GM21423 (cell line): ENCODE data around the gene RUNX2.

Experiments used
- ATAC-seq: cut with Tn5 transposase; IDR thresholded peaks from one replicate; pipeline ENCODE4 v1.9.1; 2021; ENCODE audit warnings: mild to moderate bottlenecking, moderate library complexity; ENCODE audit not compliant: unreplicated experiment

RUNX2 gene

DNA sequence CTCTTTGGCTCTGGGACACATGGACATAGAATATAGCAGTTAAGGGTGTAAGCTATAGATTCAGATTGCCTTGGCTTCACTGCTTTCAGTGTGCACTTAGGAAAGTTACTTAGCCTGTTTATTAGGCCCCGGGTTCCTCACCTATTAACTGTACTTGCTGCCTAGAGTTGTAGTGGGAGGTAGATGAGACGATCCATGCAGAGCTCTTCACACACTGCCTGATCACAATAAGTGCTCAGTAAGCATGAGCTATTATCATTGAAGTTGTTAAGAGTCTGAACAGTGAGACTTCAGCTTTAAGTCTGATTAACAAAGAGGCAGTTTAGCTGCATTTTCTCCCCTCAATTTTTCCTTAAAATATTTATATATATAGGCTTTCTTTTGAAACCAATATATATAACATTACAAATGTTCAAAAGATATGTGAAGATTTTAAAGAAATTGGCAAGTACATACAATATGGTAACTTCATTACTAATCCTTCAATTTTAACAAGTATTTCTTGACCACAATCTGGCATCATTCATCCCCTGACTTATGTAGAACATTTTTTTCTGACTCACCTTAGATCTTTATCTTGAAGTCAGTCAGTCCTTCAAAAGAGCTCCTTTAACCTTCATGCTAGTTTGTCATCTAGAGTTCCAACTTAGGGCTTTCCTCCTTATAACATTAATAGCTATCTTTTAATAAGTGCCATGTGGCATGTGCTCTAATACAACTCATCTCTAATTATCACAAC is 70.1 kb downstream of the RUNX2 start:
- no peak for ATAC-seq

DNA sequence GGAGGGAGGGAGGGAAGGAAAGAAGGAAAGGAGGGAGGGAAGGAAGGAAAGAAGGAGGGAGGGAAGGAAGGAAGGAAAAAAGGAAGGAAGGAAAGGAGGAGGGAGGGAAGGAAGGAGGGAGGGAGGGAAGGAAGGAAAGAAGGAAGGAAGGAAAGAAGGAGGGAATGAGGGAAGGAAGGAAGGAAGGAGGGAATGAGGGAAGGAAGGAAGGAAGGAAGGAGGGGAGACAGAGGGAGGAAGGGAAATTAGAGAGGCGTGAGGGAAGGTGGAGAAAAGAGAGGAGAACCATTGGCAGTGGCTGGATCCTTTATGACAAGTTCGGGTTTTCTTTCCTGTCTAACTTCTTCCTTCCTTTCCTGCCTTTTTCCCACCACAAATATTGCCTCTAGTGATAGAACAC is 71.9 kb downstream of the RUNX2 start:
- ATAC-seq: no peak

DNA sequence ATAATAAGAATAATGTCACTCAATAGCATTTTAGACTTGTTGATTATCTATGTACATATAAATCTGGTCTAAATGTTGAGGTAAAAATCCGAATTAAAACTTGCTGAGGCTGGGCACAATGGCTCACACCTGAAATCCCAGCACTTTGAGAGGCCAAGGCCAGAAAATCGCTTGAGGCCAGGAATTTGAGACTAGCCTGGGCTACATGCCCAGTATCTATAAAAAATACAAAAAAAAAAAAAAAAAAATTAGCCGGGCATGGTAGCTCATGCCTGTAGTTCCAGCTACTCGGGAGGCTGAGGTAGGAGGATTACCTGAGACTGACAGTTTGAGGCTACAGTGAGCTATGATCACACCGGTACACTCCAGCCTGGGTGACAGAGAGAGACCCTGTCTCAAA is 83.8 kb downstream of the RUNX2 start:
- ATAC-seq: no peak

DNA sequence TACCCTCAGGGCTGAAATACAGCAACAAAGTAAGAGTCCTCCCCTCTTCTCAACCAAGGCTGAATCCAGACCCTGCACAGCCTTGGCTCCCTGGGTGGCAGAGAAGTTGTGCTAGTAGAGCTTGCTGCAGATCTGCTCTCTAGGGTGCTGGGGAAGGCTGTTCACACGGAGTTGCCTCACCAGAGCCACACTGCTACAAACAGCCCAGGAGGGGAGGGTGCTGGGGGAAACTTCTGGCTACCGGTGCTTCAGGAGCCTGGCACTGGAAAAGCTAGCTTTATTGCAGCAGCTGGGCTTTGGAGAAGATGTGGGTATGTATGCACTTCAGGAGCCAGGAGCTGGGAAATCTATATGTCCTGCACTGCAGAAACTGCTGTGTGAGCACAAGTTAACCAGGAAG is 87.2 kb downstream of the RUNX2 start:
- ATAC-seq: no peak

DNA sequence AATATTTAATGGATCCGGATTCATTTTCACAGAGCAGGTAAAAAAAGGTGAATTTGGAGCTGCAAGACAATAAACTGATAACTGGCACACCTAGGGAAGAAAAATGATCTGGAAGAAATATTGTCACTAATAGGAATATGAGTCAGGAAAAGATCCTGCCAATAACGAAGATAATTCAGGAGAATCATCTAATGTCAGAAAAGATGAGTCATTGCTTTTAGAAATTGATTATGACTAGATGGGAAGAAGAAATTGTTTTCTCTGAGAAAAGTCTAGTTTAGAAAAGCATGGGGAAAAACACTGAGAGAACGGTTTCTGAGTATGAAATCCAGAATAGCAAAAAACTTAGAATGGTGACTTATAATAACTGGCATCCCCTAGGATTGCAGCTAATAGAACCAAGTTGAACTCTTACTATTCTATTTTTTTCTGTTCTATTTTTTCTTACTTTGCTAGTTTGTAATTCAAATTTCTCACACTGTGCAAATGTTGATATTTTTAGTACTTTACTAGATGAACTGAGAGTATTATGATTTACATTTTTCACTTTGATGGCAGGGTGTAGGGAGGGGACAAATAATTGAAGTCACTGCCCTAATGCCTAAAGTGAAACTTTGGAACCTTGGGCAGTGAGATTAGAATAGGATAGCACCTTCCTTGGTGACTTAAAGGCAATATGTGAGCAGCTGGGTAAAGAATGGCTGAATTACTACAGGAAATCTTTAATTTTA is 87.8 kb downstream of the RUNX2 start:
- ATAC-seq: no peak

DNA sequence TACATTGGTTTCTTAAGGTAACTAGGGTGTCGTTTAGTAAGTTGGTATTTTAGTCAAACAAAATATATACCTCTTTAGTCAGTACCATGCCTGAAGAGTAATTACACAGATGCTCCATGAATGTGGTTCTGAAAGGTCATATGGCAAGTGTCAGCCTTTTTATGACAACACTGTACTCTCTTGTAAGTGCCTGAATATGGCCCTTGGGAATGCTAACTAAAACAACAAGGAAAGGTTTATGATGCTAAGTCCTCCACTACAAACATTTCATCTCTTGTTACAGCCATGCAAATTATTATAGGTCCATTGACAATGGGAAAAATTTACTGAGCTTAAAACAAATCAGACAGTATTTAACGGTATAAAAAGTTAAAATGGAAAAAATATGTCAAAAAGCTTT is 88.6 kb downstream of the RUNX2 start:
- no peak for ATAC-seq

DNA sequence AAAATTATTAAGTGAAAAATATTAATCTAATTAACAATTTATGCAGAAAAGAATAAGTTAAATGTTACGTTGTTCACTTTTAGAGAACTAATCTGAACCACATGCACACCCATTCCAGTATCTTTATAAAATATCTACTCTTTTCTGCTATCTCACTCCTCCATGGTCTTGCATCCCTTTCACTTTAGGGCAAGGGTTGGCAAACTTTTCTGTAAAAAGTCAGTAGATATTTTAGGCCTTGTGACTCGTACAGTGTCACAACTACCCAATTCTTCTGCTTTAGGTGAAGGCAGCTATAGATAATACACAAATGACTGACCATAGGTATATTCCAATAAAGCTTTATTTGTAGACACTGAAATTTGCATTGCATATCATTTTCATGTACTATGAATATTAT is 89.3 kb downstream of the RUNX2 start:
- ATAC-seq: no peak

DNA sequence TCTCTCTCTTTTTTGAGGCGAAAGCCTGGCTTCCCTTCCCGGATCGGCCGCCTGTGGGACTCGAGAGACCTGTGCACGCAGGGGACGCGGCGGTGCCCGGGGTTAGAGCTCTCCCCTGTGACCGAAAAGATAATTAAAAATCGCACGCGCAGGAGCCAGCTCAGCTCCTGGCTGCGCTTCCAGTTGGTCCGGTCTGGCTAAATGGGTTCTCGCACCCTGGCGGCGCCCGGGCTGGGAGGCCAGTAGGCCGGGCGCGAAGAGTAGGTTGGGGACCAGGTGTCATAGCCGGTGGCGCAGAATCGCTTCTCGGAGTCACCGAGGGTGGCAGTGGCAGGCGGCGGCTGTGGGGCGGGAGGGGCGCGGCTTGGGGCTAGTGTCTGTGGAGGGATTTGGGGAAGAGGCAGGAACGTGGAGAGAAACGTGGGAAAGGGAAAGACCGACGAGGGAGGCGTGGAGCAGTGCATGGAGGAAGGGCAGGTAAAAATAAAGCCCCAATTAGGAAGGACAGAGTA is 91.5 kb downstream of the RUNX2 start:
- no peak for ATAC-seq

DNA sequence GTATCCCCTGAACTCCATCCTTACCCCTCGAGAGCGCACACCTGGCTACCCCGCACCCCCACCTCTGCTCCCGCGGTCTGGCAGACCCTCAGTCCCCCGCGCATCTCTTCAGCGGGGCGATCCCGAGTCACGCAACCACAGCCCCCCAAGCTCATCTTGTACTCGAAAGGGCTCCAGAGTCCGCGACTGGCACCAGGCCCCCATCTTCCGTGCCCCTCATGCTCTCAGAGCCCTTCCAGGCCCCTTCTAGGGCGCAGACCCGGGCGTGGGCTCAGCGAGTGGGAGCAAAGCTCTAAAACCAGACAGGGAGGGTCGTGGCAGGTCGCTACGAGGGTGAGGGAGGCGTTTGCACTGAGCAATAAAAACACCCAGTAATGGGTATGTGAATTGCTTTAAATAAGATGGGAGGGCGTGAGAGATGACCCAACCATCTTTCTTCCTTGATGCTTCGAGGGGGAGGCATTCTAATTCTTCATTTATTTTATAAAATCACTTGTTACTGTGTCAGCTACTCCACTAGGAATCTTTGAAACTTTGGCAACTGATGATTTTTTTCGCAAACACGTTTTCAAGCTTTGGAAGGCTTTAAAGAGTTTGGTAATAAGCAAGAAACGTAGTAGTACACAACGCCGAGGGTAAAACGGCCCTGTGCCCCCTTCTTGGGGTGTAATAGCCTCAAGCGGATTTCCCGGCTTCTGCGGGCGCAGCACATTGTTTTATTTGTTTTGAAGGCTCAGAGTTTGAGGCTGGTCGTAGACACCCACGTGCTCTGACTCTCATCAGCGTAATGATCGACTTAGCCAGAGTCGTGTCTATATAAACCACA is 92.2 kb downstream of the RUNX2 start:
- no peak for ATAC-seq

DNA sequence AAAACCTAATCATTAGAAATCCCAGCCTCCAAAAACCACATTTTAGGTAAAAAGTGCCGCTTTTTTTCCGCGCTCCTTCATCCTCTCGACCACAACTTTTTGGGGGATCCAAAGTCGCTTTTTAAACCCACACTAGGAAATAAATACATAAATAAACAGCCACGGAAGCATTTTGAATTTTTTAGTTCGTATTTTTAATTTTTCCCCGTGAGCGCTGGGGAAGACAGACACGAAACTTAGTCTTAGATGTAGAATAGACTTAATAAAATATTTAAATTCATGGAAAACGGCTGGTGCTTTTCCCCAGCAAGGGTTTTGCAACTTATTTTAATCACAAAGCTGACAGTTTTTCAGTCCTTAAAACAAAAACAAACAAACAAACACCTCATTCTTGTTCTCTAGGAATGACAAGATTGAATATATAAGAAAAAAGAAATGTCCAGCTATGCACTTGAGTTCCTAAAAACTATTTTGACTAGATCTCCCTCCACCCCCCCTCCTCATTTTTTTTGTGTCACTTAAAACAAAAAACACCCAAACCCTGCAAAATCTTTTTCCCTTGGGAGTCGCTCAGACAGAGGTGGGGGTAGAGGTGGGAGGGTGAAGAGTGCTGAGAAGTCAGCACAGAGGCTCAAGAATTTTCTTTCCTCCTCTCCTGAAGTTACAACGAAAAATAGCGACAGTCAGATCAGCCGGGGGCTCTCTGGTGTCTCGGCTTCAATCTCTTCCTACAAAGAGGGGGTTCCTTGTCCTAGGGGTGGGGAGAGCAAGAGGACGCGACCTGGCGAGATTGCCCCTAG is 93.0 kb downstream of the RUNX2 start:
- no peak for ATAC-seq

DNA sequence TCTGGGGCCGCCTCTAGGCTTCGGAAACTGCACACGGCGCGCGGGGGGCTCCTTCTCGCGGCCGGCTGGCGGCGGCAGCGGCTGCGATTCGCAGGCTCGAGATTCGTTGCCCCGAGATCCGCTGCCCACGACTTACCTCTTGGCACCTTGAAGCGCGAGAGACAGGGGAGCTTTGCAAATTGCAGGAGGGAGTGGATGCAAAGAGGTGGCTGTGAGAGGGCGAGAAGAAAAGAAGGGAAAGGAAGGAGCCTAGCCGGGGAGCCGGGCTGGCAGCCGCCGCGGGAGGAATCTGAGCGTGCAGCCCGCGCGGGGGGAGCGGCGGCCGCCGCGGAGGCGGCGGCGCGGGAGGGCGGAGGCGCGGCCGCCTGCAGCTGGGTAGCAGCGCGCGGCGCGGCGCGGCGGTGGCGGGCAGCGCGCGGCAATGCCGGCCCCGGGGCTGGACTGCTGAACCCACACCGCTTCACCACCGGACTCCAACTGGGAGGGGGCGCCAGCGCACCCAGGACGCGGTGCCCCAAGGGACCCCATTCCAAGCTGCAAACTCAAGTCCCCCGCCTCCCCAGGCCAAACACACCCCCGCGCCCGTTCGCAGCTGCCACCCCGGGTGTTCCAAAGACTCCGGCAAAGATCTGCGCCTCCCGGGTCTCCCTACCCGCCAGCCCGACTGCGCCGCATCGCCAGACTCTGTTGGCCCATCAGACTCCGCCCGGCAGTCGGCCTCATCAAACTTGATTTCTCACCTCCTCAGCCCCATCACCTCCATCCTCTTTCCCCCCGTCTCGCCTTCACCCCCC is 93.8 kb downstream of the RUNX2 start:
- no peak for ATAC-seq

DNA sequence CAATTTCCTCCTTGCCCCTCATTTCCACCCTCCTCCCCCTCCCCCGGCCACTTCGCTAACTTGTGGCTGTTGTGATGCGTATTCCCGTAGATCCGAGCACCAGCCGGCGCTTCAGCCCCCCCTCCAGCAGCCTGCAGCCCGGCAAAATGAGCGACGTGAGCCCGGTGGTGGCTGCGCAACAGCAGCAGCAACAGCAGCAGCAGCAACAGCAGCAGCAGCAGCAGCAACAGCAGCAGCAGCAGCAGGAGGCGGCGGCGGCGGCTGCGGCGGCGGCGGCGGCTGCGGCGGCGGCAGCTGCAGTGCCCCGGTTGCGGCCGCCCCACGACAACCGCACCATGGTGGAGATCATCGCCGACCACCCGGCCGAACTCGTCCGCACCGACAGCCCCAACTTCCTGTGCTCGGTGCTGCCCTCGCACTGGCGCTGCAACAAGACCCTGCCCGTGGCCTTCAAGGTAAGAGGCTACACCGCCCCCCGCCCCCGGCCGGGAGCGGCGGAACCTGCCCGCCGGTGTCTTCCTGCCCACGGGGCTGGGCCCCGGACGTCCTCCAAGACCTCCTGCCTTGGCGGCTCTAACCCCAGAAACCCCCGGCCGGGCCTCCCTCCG is 94.5 kb downstream of the RUNX2 start:
- no peak for ATAC-seq

DNA sequence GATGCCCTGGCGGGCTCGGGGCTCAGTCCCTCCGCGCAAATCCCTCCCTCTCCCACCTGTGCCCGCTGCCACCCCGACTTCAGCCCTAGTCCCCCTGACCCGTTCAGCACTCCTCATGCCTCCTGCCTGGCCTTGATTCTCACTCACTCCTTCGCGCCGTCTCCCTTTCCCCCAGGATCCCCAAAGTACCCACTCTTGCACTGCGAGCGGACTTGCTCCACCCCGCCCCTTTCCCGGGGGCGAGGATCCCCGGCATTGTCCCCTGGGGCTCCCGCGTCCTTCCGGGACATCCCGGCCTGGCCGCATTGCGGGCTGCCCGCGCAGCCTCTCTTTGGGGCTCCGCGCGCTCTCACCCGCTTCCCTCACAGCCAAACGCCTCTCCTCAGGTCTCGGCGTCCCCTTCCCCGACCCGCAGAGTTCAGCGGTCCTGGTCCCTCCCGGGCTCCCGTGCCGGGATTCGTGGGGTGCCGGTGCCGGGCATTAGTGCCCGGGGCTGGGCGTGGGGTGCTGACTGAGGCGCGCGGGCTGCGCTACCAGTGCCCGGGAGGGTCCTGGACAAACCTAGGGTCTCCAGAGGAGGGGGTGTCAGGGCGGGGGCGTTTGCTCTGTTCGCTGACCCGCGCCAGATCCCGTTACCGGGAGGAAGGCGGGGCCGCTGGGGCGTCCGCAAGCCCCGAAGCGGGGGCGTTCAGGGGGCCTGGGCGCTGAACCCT is 95.1 kb downstream of the RUNX2 start:
- no peak for ATAC-seq

DNA sequence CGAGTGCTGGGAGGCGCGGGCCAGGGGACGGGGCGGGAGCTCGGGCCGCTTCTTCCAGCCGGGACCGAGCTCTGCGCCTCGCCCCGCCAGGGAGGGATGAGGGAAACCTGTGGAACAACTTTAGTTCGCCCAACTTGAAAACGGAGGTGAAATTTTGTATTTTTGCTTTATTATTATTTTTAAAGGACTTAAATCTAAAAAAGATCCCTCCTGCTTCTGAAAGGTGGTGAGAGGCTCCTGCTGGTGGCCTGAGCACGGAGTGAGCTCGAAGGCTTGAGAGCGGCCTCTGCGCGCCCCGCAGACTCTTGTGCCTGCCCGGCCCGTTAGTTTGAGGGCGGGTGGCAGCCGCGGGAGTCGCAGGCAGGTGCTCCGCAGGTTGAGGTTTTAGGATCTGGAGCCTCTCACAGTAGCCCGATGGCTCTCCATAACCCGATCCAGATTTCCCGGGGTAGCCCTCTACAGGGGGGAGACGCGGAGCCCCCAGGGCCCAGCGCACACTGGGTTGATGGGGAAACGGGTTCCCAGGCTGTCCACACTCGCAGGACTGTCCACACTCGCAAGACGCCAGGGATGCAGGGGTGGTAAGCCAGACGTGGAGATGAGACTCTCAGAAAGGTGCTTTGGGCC is 95.8 kb downstream of the RUNX2 start:
- no peak for ATAC-seq

DNA sequence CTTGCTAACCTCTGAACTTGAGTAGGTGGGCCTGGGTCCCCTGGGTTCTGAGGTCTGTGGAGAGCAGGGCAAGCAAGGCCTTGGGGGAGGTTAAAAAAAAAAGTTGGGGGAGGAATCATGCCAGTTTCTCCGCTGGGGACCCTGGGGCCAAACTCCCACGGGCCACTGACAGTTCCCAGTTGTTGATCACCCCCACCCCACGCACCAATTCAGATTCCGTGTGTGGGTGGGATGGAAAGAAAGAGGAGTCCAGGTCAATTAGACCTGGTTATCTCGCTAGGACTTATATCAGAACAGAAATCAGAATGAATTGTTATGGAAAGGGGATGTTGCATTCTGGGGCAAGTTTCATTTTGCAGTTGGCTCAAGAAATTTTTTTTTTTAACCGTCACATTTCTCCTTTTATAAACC is 96.3 kb downstream of the RUNX2 start:
- ATAC-seq: no peak

DNA sequence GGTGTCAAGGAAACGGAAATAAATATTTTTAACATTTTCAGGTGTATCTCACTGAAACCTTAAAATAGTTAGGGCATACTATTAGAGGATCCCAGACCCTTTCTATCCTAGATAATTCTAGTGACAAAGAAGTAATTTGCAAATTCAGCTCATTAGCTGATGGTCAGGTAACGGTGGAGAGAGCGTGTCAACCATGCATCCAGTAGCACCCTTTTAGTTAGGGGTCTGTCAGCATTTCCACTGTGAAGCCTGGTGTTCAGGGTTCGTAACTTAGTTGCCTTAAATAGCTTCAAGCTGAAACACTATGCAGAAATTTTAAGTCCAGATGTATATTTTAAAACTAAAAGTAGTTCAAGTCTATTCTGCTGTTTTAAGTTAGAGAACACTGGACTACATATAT is 98.1 kb downstream of the RUNX2 start:
- no peak for ATAC-seq

DNA sequence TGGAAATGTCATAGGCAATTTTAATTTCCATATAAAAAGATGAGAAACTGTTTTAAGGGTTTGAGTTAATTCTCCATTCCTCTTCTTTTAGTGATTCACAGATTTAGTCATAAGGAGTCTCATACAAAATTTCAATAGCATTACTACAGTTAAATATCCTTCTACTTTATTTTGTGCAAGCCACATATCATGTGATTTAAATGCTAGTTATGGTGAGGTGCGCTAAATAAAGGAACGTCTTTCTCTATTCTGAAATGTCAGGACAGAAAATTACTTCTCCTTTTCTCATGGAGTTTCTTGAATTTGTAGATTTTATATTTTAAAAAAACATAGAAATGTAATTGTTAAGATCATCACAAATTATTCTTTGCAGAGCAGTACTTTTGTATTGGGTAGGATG is 99.6 kb downstream of the RUNX2 start:
- no peak for ATAC-seq

DNA sequence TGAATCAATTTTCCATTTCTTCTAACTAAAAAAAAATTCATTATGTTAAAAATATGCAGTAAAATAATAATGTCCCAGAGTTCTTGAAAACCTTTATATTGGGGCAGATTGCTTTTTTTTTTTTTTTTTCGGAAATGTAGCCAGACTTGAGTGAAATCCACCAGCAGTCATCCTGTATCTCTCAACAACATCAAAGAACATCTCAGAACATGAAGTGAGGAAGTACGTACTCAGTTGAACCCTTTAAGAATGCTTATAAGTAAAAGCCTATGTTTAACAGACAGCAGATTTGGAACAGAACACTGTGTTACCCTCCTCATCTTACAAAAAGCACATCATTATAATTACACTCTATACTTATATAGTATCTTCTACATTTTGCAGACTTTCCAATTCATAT is 100.6 kb downstream of the RUNX2 start:
- ATAC-seq: no peak
